Activated B cell treated with CpG ODN at 0.5 μM for 24 hours (primary cell): ENCODE data around the gene GFAP. TPM values are rescaled to one million over a fixed set of nuclear protein-coding genes. Genes with fewer than 3 reads are reported as not detected.

Source experiments
- ATAC-seq: fragments of 200-7000 bp; cut with Tn5 transposase; one replicate; pipeline ENCODE4 v1.10.0; 2021; ENCODE audit warnings: low read depth, mild to moderate bottlenecking, moderate library complexity
- CTCF ChIA-PET: fragments of 350-600 bp; sonication (Branson Sonifier 250); formaldehyde crosslinking; loops from one replicate; lab custom pipeline; 2021; ENCODE audit warnings: antibody characterized with exemption; lab: Charles Lee
- POLR2A ChIA-PET: fragments of 350-600 bp; sonication (Branson Sonifier 250); formaldehyde crosslinking; loops from one replicate; lab custom pipeline; 2021; ENCODE audit warnings: antibody characterized with exemption; lab: Charles Lee
- DNase-seq: peaks from one replicate; pipeline ENCODE4 v3.0.0; 2022
- H3K27ac Mint-ChIP-seq: one replicate; pipeline ENCODE4 v1.8.0; 2020; ENCODE audit warnings: mixed read lengths
- H3K27me3 Mint-ChIP-seq: one replicate; pipeline ENCODE4 v1.8.0; 2021; ENCODE audit warnings: mixed read lengths
- H3K36me3 Mint-ChIP-seq: one replicate; pipeline ENCODE4 v1.8.0; 2021; ENCODE audit warnings: low read depth, mixed read lengths
- H3K4me1 Mint-ChIP-seq: one replicate; pipeline ENCODE4 v1.8.0; 2021; ENCODE audit warnings: mixed read lengths
- H3K4me3 Mint-ChIP-seq: one replicate; pipeline ENCODE4 v1.8.0; 2020; ENCODE audit warnings: mild to moderate bottlenecking, mixed read lengths
- H3K9me3 Mint-ChIP-seq: one replicate; pipeline ENCODE4 v1.8.0; 2020; ENCODE audit warnings: mixed read lengths
- intact Hi-C: fragments of 100-400 bp; cut with micrococcal nuclease; formaldehyde crosslinking; loops from one replicate; pipeline ENCODE4 v1.15.1; 2024
- total RNA-seq: library from RNA; stranded (reverse); gene quantifications from 2 replicates; pipeline ENCODE4 v1.2.3, GENCODE V29; 2022
- TF ChIP-seq, protein P1 (sequence below): fragments of 200-600 bp; IDR thresholded peaks from one replicate; pipeline ENCODE4 v1.8.0; 2022; ENCODE audit warnings: antibody characterized with exemption, mild to moderate bottlenecking

GFAP gene
- total RNA-seq, 1 donor from 2014 or later = not detected

DNA sequence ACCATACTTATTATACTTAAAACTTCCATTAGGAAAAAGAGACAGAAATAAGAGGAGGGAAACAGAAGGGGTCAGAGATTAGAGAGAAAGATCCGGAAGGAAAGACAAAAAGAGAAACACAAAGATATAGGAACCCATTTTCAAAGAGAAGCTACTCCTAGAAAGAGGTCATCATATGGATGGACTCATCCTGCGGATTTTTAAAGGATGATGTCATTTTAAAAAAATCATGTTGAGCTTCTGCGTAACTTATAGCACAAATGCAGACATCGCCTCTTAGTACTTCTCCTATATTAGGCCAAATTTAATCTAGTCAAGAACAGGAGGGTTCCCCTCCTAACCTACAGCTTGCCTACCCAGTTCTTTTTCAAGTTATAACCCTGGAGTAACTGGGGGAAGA is 34.2 kb downstream of the GFAP start:
- no peaks in the 10 kb centered on the region for H3K27me3 Mint-ChIP-seq
- H3K4me3 Mint-ChIP-seq = no peak overlapping the region
- POLR2A ChIA-PET = no interaction called here
- no peak for ATAC-seq
- TF ChIP-seq, protein P1, sequence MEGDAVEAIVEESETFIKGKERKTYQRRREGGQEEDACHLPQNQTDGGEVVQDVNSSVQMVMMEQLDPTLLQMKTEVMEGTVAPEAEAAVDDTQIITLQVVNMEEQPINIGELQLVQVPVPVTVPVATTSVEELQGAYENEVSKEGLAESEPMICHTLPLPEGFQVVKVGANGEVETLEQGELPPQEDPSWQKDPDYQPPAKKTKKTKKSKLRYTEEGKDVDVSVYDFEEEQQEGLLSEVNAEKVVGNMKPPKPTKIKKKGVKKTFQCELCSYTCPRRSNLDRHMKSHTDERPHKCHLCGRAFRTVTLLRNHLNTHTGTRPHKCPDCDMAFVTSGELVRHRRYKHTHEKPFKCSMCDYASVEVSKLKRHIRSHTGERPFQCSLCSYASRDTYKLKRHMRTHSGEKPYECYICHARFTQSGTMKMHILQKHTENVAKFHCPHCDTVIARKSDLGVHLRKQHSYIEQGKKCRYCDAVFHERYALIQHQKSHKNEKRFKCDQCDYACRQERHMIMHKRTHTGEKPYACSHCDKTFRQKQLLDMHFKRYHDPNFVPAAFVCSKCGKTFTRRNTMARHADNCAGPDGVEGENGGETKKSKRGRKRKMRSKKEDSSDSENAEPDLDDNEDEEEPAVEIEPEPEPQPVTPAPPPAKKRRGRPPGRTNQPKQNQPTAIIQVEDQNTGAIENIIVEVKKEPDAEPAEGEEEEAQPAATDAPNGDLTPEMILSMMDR = no peak
- DNase-seq = no peak
- CTCF ChIA-PET = interaction anchor here (0.6 to 1.7 kb wide), 3 partner anchors 17 to 142 kb away, joined by 3 to 4 read pairs (median 3); no protein-coding TSS in a partner anchor
- H3K27ac Mint-ChIP-seq = no peak overlapping the region
- H3K4me1 Mint-ChIP-seq = no peaks in the 10 kb centered on the region
- no peaks in the 10 kb centered on the region for H3K9me3 Mint-ChIP-seq
- H3K36me3 Mint-ChIP-seq = peaks cover 89% of the 10 kb centered on the region
- intact Hi-C loops = no loop called here

DNA sequence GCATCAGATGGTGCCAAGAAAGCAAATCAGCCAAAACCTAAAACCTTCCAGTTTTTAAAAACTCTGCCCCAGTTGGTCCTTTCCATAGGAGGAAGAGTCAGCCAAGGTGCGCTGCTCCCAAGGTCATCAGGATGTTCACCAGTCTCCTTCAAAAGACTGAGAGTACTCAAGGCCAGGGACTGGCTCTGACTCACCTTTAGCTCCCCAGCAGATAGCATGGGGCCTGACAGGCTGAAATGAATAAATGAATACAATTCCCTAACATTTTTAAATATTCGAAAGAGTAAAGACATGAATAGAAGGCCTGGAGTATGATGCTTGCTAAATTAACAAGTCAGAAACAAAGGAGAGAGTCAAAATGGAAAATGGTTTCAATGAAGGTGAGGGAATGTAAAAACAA is 35.2 kb downstream of the GFAP start:
- ChIA-PET POLR2A (no interaction called here), CTCF (interaction anchor here (1.1 to 1.7 kb wide), 2 partner anchors 16 to 346 kb away, joined by 3 to 4 read pairs; no protein-coding TSS in a partner anchor)
- Mint-ChIP-seq H3K36me3 (peaks cover 89% of the 10 kb centered on the region), H3K4me1 (no peaks in the 10 kb centered on the region), H3K27me3 (no peaks in the 10 kb centered on the region), H3K9me3 (no peaks in the 10 kb centered on the region), H3K27ac (no peak overlapping the region), H3K4me3 (no peak overlapping the region)
- no peak for DNase-seq
- no peak for ATAC-seq
- intact Hi-C loops = no loop called here
- TF ChIP-seq, protein P1 = no peak

DNA sequence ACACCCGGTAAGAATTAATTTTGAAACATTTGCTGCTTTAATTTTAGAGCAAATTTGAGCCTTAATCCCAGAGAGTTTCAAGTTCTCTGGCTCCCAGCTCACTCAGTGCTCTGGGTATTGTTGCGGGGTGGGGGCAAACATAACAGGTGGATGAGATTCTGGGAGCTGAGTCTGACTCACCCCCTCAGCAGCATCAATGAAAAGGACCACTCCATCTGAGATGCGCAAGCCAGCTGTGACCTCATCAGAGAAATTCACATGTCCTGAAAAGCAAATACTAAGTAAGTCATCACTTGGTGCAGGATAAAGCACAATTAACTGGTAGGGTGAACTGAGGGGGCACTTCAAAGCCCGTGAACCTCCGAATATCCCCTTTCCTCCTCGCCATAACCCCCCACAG is 35.9 kb downstream of the GFAP start:
- DNase-seq = no peak
- ChIA-PET POLR2A (no interaction called here), CTCF (interaction anchor here (0.7 to 3.2 kb wide), 5 partner anchors 19 to 346 kb away, joined by 3 to 28 read pairs (median 3); partner anchors contain the start of gene EFTUD2)
- Mint-ChIP-seq H3K27me3 (no peaks in the 10 kb centered on the region), H3K4me1 (no peaks in the 10 kb centered on the region), H3K4me3 (no peak overlapping the region), H3K36me3 (peaks cover 88% of the 10 kb centered on the region), H3K27ac (no peak overlapping the region), H3K9me3 (no peaks in the 10 kb centered on the region)
- intact Hi-C loops = no loop called here
- TF ChIP-seq, protein P1 = no peak
- ATAC-seq = no peak

DNA sequence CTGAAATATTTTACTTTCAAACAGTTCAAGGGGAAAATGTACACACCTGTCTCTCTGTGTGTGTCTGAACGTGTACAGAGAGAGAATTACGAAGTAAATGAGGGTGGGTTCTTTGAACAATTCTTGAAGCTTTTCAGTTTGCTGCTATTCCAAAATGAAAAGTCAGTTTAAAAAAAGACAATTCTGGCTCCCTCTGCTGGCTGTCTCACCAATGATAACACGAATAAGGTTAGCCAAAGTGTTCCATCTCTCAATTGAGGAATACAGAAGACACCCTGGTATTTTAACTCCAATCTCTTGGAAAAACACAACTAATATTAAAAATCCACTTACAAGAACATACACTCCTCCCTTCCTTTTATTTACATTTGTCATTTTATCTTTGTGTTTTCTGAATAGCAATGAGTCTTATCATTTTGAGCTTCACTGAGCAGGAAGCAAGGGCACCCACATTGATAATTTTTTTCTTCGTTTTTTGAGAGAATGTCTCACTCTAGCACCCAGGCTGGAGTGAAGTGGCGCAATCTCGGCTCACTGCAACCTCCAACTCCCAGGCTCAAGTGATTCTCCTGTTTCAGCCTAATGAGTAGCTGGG is 36.6 kb downstream of the GFAP start:
- CTCF ChIA-PET = interaction anchor here (0.7 to 3.2 kb wide), 7 partner anchors 14 to 345 kb away, joined by 3 to 28 read pairs (median 3); partner anchors contain the start of gene EFTUD2
- TF ChIP-seq, protein P1 = no peak
- no peak for DNase-seq
- Mint-ChIP-seq H3K27me3 (no peaks in the 10 kb centered on the region), H3K4me3 (no peak overlapping the region), H3K9me3 (no peaks in the 10 kb centered on the region), H3K27ac (no peak overlapping the region), H3K36me3 (peaks cover 89% of the 10 kb centered on the region), H3K4me1 (no peaks in the 10 kb centered on the region)
- POLR2A ChIA-PET = interaction anchor here (0.8 kb wide), 1 partner anchor 20 kb away, joined by 3 read pairs; no protein-coding TSS in a partner anchor
- intact Hi-C loops = loop anchor here (1.0 kb wide), 1 partner anchor 103 kb away; no protein-coding TSS in a partner anchor
- ATAC-seq = no peak

DNA sequence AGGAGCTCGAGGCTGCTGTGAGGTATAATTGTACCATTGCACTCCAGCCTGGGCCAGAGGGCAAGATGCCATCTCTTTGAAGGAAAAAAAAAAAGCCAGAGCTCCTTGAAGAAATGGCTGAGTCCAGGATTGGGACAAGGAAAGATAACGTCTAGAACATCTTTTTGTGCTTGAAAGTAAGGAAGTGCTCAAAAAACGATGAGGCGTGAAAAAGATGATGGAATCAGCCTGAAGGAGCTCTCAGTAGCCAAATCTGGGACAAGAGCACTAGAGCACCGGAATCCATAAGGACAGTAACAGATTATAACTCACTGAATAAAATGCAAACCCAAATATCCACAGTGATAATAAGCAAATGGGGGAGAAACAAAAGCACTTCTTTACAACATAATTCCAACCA is 38.2 kb downstream of the GFAP start:
- H3K27me3 Mint-ChIP-seq = no peaks in the 10 kb centered on the region
- no peak for ATAC-seq
- POLR2A ChIA-PET = interaction anchor here (0.7 kb wide), 1 partner anchor 15 kb away, joined by 3 read pairs; no protein-coding TSS in a partner anchor
- no peaks in the 10 kb centered on the region for H3K9me3 Mint-ChIP-seq
- CTCF ChIA-PET = interaction anchor here (1.3 to 3.2 kb wide), 2 partner anchors 13 to 103 kb away, joined by 3 to 28 read pairs; no protein-coding TSS in a partner anchor
- H3K36me3 Mint-ChIP-seq = peaks cover 86% of the 10 kb centered on the region
- TF ChIP-seq, protein P1 = no peak
- no peak overlapping the region for H3K27ac Mint-ChIP-seq
- no peak overlapping the region for H3K4me3 Mint-ChIP-seq
- intact Hi-C loops = no loop called here
- DNase-seq = no peak
- no peaks in the 10 kb centered on the region for H3K4me1 Mint-ChIP-seq
